KBM-7 (cell line): ENCODE data around the gene ZNF580.

Experiments
- DNase-seq: peaks from one replicate; pipeline ENCODE4 v3.0.0-alpha.2; 2015
- in situ Hi-C: fragments of 300-500 bp; cut with MboI; formaldehyde crosslinking; loops from 2 replicates; pipeline ENCODE4 v1.14.3; 2020; ENCODE audit warnings: low sequenced_read_pairs, low pct_unique_long_range_greater_than_20kb, mixed read lengths

Gene ZNF580

DNA sequence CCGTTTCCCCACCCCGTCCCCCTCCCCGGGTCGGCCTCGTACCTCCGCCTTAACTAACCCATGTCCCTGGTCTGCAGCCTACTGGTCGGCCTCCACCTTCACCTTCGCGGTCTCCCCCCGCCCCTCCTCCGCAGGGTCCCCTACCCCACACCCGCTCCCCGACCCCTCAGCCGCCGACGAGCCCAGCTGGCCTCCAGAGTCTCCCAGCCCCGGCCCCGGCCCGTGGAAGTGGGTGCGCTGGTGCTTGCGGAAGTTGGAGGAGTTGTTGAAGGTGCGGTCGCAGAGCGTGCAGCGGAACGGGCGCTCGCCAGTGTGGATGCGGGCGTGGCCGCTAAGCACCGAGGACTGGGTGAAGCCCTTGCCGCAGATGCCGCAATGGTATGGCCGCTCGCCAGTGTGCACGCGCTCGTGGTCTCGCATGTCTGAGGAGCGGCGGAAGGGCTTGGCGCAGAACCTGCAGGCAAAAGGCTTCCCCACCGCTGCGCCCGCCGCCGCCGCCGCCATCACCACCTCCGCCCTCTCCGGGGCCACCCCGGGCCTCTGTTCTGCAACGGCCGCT lies 19.1 kb upstream of the ZNF580 start:
- in situ Hi-C loops: no loop called here
- no peak for DNase-seq

DNA sequence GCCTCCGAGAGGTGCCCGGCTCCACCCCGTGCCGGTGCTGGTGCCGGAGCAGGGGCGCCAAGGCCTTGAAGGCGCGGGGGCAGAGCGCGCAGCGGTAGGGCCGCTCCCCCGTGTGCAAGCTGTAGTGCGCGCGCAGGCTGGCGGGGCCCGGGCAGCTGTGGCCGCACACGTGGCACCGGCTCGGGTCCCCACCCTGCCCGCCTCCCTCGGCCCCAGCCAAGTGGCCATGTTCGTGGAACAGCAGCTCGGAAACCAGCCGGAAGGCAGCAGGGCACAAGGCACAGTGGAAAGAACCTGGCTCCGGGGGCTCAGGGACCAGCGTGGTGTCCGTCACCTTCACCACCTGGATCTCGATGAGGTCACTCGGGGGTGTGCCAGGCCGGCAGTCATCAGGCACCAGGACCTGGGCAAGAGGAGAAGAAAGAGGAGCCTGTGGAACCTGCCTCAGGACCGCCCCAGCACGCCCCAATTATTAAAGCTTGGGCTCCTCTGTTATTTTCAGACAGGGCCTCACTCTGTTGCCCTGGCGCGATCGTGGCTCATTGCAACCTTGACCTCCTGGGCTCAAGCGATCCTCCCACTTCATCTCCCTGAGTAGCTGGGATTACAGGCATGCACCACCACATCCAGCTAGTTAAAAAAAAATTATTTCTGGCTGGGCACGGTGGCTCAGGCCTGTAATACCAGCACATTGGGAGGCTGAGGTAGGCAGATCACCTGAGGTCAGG lies 18.4 kb upstream of the ZNF580 start:
- in situ Hi-C loops: no loop called here

DNA sequence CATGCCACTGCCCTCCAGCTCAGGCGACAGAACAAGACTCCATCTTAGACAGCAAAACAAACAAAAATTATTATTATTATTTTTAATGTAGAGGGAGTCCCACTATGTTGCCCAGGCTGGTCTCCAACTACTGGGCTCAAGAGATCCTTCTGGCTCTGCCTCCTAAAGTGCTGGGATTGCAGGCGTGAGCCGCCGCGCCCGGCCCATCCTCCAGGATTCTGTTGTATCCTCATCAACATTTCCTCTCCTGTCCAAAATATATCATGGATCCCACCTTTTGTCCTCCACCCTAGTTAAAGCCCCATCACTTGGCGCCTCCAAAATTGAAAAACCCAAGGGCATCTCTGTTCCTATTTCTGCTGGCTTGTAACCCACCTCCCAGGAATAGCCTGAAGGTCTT lies 17.7 kb upstream of the ZNF580 start:
- in situ Hi-C loops: no loop called here

More for the DNA sequence above, 18.4 kb upstream of the ZNF580 start:
- DNase-seq: no peak

DNA sequence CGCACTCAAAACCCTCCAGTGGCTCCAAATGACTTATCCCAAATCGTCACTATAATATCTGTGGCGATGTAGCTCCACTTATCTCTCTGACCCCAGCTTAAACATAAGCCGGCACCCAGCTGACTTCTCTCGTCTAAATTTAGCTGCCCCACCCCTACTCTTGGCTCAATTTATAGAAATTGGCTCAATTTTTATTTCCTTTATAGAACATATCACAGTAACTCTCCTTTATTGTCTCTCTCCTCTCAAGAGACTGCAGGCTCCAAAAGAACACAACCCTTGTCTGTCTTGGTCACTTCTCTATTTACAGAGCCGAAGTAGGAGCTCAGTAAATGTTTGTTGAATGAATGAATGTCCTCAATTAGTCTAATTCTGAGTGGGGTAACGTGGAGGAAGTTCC lies 17.2 kb upstream of the ZNF580 start:
- in situ Hi-C loops: no loop called here
- no peak for DNase-seq

More for the DNA sequence above, 17.7 kb upstream of the ZNF580 start:
- DNase-seq: no peak

DNA sequence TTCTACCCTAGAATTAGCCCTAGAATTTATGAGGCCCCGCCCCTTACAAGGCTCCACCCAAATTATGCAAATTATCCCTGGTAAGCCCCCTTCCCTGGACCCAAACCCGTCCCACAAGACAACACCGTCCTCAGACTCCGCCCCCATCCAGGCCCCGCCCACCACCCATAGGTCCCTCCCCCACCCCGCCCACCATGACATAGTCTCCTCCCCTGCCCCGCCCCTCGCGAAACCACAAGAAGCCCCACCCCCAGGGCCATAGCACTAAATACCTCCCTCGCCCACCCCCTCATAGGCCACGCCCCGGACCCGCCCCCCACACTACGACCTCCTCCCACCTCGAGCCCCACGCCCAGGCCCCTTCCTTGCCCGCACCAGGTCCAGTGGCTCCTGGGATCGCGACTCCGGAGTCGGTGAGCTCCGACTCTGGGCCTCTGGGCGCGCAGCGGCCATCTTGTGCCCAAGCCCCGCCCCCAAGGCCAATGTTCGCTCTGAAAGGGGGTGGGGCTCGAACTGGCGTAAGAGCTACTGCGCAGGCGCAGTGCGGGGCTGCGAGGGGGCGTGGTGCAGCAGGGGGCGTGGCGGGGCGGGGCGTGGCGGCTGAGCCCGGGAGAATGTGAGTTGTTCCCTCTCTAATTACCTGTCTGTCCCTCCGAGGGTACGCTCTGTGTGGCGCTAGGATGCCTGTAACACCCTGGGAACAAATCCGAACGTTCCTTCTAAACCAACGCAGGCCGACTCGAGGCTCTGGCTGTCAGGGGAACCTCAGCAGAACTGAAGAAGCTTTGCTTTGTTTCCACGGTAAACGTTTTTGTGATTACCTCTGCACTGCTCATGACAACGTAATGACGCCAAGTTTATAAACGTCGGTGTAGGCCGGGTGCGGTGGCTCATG lies 16.4 kb upstream of the ZNF580 start, which contains the start of gene ZNF784:
Gene ZNF784 (minus strand): TSS at position 458 of the 895 bp plus-strand sequence. CDS start 5 bp downstream, at position 453.
- peak; percentile 78 for DNase-seq
- in situ Hi-C loops: no loop called here

DNA sequence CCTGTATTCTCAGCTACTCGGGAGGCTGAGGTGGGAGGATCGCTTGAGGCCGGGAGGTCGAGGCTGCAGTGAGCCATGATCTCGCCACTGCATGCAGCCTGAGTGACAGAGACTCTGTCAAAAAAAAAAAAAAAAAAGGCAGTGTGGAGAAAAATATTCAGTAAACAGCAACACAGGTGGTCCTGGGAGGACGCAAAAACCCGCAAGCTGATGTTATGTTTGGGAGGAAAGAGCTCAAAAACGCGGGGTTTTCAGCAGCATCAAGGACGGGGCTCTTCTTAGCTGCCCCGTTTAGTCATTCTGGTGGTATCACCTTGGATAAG lies 15.8 kb upstream of the ZNF580 start:
- in situ Hi-C loops: no loop called here
- DNase-seq: no peak

DNA sequence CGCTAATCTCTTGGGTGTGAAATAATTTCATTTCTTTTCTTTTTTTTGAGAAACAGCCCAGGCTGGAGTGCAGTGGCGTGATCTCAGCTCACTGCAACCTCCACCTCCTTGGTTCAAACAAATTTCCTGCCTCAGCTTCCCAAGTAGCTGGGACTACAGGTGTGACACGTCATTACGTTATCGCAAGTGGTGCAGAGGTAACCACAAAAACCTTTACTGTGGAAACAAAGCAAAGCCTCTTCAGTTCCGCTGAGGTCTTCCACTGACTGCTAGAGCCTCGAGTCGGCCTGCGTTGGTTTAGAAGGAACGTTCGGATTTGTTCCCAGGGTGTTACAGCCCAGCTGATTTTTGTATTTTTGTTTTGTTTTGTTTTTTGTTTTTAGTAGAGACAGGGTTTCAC lies 14.5 kb upstream of the ZNF580 start:
- DNase-seq: no peak
- in situ Hi-C loops: no loop called here

DNA sequence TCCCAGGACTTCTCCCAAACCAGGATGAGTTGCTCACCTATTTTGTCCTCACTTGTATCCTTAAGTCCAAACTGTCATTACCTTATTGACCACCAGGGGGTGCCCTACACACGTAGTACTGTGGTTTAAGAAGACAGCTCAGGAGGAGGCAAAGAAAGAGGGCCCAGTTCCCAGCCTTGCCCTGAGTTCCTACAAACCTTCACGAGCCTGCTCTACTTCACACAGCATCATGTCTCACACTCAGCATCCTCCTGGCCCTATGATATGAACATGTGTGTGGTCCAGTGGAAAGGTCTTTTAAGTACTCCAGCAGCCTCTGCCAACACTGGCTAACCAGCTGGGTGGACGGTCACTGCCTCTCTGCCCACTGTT lies 8.4 kb upstream of the ZNF580 start:
- peak; percentile 93 for DNase-seq
- in situ Hi-C loops: no loop called here

DNA sequence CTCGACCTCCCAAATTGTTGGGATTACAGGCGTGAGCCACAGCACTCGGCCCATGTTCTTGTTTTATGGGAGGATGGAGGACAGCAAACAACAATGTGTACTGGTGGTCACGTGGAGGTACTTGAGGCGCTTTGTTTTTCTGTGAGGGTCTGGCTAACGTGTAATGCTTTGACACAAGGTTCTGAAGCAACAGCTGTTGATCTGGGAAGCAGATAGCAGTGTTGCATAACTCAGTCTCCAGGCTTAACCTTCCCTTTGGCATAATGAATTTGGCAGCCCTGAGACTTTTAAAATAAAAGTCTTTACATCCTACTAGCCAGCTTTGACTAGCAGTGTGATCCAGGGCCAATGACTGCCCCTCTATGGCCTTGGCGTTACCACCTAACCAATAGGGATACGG lies 6.9 kb upstream of the ZNF580 start:
- no peak for DNase-seq
- in situ Hi-C loops: no loop called here

DNA sequence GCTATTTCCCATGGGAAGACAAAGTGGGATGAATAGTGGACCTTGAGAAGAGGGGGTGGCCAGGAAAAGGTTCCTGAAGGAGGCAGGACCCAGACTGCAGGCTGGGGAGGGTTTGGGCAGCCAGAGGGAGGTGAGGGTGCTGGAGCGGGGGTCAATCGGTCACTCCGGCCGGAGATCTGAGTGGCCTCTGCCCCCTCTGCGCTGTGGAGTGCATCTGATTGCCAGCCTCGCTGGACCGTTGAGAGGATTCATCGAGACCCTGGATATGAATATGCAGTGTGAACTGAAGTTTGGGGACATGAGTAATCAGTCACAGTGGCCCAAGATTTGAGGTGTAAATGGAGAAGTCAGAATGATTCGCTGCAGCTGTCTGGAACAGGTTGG lies 5.5 kb upstream of the ZNF580 start:
- in situ Hi-C loops: no loop called here
- DNase-seq: no peak

DNA sequence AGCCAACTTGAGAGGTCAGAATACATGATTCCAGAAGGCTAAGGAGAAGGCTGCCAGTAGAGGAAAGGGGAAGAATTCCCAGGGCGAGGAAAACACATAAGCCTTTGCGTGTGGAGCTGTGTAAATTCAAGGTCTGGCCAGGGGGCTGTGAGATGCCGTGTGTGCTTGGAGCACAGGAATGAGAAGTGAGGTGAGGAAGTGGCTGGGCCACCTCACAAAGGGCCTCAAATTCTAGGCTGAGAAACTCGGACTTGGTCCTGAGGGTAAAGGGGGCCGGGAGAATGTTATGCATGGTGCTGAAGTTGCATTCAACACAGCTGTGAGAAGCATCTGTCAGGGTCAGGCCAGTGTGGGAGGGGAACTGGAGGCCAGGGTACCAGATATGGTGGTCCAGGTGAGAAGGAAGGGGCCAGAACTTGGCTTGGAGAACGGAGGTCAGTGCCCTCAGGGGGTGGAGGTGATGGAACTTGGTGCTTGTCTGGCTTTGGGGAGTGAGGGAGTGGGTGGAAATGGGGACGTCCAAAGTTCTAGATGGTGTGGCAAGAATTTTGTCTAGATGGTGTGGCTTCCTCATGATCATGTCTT lies 4.9 kb upstream of the ZNF580 start:
- in situ Hi-C loops: no loop called here
- no peak for DNase-seq

DNA sequence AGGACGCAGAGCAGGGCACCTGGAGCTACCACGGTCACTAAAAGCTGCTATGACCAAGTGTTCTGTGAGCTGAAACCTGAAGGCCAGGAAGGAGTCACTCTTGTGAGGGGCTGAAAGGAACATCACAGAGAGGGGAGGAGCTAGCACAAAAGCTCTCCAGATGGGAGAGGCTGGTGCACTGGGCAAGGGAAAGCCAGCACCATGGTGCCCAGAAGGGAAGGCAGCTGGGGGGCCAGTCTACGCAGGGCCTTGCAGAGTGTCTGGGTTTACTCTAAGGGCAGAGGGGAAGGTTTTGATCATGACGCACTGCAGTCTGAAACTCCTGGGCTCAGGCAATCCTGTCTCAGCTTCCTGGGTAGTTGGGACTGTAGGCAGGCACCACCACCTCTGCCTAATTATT lies 4.1 kb upstream of the ZNF580 start:
- no peak for DNase-seq
- in situ Hi-C loops: no loop called here

DNA sequence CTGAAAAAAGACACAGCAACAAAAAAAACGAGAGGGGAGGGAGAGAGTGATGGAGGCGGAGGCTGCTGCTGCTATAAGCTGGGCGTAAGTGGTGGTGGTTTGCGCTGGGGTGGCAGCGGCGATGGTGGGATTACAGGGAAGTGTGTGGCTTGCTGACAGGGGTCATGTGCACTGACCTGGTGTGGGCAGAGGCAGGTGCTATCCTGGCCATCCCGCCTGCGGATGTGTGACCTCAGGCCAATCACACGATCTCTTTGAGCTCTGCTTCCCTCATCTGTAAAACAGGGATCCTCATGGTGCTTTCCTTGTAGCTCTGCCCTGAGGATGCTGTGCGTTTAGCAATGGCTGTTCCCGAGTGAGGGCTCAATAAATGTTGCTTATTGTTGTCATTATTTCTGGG lies 3.3 kb upstream of the ZNF580 start:
- in situ Hi-C loops: no loop called here
- no peak for DNase-seq

DNA sequence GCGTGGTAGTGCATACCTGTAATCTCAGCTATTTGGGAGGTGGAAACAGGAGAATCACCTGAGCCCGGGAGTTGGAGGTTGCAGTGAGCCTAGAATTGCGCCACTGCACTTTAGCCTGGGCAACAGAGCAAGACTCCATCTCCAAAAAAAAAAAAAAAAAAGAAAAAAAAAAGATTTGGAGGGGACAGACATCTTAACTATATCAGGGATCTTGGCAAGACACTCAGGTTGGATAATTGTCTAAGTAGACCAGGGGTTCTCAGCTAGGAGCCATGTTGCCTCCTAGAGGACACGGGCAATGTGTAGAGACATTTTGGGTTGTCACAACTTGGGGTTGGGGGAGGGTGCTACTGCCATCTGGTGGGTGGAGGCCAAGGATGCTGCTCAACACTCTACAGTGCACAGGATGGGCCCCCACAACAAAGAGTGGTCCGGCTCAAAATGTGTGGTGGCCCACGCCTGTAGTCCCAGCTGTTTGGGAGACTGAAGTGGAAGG lies 1.9 kb upstream of the ZNF580 start:
- peak; percentile 66 for DNase-seq
- in situ Hi-C loops: no loop called here

DNA sequence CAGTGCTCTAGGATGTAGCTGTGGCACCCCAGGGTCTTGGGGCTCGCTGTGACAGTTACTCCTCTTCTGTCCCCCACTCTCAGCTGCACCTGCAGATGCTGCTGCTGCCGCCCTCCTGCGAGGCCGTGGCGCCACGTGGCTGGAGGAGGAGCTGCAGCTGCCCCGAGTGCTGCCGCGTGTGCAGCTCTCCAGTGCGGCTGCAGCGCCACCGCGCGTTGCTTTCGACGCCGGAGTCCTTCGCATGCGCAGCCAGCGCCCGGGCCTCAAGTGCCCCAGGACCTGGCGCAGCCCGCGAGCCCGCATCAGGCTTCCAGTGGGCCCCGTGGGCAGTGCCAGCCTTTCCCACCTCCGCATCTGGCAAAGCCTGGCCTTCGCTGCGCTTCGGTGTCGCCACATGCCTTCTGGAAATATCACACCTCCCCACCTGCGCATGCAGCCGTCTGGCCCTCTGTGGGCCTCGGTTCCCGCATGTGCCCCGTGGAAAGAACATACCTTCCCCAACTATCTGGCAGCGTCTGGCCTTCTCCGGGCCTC lies 692 bp upstream of the ZNF580 start:
- in situ Hi-C loops: no loop called here
- DNase-seq: no peak

DNA sequence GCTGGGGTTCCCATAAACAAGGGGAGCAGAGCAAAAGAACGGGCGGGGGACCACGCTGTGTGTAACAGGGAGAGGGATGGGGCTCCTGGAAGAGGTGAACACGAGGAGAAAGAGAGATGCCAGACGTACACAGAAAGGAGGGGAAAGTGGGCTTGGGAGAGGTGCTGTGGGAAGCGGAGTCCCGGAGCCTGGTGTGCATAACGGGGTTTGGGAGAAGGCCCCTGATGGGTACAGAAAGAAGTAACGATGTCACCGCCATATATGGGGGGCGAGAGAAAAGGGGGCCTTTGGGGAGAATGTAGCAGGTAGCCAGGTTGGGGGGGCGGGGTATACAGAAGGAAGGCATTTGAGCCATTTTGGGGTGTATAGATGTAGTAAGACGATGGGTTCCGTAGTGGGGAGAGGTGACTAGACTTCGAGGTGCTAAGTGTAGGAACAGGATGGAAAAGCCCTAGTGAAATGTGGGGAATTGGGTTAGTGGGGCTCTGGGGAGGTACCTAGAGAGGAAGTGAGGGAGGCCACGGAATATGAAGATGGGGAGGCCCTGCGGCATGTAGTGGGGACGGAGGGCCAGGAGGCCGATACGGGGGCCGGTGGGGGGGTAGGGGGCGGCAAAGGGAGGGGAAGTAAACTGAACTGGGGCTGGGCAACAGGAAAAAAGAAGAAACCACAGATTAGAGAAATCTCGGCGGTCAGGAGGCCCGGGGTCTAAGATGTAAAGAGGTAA lies 787 bp downstream of the ZNF580 start:
- DNase-seq: no peak
- in situ Hi-C loops: no loop called here

DNA sequence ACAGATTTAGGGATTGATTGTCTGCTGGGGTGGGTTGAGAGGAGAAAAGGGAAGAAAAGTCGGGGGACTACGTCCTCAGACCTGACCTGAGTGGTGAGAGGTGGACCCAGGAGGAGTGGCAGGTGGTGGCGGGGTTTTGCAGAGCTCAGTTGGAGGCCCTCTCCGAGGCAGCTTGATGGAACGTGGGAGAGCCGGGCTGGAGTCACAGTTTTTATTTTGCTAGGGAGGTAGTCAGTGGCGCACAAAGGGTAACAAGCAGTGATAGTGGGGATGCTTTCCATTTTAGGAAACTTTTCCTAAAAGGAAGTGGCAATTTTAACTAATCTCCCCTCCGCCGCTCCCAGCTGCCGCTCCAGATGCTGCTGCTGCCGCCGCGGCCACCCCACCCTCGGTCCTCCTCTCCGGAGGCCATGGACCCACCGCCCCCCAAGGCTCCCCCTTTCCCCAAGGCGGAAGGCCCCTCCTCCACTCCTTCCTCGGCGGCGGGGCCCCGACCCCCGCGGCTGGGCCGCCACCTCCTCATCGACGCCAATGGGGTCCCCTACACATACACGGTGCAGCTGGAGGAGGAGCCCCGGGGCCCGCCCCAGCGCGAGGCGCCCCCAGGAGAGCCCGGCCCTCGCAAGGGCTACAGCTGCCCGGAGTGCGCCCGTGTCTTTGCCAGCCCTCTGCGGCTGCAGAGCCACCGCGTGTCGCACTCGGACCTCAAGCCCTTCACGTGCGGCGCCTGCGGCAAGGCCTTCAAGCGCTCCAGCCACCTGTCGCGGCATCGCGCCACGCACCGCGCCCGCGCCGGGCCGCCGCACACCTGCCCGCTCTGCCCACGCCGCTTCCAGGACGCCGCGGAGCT lies 1.6 kb downstream of the ZNF580 start:
- no peak for DNase-seq
- in situ Hi-C loops: no loop called here
